HG03159 (cell line): ENCODE results near the gene EXOSC1.
"Not testable (repeated sequence)": the region's sequence is repeated elsewhere in the genome, so short reads cannot be mapped to it uniquely, and the experiment has no call there.

Experiments used
- ATAC-seq: cut with Tn5 transposase; IDR thresholded peaks from one replicate; pipeline ENCODE4 v1.9.1; 2021; ENCODE audit warnings: mild to moderate bottlenecking, moderate library complexity; ENCODE audit not compliant: unreplicated experiment

The EXOSC1 gene

DNA sequence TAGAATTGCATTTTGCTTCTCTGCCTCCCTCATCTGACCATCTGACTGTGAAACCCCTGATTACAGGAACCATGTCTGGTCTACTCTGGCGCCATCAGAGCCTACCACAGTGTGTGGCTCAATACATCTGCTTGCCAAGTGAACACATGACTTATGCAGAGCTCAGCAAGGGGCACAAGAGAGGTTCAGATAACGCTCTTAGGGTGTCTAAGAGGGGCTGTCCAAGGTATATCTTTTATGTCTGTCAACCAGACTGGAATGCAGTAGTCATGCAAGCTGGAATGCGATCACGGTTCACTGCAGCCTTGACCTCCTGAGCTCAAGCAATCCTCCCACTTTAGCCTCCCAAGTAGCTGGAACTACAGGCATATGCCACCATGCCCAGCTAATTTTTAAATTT, 34.4 kb downstream of the EXOSC1 start:
- no peak for ATAC-seq

DNA sequence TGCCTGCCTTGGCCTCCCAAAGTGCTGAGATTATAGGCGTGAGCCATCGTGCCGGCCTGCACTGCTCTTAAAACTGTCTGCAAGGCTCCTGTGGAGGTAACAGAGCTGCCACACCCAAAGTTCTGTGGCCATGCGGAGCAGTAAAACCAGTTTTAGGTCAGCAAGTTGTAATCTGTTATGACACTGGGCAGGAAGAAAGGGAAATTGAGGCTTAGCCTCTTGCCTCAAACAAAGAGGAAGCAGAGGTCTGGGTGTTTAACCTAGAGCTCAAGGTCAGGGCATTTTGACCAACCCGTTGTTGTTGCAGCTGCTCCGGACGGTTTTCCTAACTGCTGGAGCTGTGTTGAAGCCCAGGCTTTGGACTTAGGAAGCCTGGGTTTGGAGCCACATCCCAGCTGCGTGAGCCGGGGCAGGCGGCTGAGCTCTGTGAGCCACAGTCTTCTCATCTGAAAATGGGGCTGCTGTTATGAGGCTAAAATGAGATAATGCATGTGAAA, 37.3 kb downstream of the EXOSC1 start:
- no peak for ATAC-seq

DNA sequence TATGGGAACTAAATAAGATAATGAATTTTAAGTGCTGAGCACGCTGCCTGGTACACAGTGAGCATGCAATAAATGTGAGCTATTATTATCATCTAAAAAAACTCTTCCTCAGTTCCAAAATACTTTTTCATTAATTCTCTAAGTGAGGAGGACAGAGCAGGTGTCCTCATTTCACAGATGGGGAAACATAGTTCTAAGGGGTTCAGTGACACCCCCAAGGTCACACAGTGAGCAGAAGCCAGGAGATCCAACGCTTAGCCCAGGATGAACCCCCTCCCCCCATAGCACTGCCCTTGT, 37.9 kb downstream of the EXOSC1 start:
- ATAC-seq = no peak

DNA sequence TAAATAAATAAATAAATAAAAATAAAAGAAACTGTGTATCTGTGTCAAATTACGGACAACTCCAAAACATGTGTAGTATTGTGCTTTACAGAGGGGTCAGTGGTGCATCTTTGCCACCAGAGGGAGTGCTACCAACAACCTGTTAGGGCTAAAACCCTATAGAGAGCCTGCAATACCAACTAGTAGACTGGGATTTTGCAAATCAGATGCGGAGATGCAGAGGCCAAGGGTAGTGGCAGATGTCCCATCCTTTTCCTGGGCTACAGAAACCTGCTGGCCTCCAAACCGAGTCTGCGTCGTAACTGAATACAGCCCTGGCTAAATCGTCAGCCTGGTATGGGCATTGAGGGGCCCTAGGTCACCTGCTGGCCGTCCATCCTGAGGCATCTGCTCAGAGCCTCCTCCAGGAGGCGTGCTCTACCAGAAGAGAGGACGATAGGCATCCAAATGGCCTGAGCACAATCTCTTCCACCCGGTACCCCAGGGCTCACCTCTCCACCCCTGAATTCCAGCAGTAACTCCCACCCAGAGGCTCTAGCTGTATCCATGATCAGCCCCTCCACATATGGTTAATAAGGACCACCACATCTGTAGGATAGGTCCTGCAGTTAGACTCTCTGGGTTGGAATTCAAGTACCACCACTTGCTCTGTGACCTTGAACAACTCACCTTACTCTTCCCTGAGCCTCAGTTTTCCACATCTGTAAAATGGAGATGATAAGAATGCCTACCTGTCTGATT, 38.4 kb downstream of the EXOSC1 start:
- peak; percentile 89 for ATAC-seq

DNA sequence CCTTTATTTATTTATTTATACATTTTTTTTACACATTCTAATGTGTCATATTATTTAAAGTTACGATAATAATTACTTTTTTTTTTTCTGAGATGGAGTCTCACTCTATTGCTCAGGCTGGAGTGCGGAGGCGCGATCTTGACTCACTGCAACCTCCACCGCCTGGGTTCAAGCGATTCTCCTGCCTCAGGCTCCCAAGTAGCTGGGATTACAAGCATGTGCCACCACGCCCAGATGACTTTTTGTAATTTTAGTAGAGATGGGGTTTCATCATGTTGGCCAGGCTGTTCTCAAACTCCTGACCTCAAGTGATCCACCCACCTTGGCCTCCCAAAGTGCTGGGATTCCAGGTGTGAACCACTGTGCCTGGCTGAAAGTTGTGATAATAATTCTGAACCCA, 39.3 kb downstream of the EXOSC1 start:
- not testable (repeated sequence) for ATAC-seq

DNA sequence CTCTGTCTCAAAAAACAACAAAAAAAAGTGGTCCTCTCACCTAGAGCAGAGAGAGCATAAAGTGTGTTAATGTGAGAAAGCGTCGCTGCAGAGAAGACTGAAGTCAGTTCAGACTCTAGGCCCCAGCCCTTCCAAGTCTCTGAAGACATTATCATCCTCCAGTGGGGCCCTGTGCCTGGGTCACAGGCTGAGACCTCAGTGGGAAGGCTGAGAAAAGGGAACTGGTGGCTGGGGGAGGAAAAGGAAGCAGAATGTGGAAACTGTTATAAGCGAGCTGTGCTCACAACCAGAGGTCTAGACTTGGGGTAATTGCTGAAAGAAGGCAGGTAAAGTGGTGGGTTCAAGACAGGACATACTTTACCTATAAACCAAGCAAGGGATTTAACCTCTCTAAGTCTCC, 39.7 kb downstream of the EXOSC1 start:
- no peak for ATAC-seq

DNA sequence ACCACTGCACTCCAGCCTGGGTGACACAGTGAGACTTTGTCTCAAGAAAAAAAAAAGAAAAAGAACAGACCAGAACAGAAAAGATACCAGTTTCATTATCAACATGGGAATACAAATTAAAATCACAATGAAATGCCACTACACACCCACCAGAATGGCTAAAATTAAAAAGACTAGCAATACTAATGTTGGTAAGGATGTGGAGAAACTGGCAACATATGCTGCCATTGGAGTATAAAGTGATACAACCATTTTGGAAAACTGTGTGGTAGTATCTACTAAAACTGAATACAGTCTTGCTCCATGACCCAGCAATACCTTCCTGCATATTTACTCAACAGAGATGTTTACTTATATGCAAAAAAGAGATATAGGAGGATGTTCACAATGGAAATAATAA, 41.8 kb downstream of the EXOSC1 start:
- ATAC-seq = no peak

DNA sequence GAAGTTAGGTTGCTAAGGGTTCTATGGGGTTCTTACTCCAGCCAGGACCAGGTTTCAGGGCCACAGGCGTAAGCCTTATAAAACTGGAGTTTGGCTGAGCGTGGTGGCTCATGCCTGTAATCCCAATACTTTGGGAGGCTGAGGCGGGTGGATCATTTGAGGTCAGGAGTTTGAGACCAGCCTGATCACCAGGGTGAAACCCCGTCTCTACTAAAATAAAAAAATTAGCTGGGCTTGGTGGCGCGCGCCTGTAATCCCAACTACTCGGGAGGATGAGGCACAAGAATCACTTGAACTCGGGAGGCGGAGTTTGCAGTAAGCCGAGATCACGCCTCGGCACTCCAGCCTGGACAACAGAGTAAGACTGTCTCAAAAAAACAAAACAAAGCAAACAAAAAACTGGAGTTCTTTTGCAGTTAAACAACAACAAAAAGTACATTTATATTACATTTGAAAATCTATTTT, 44.3 kb downstream of the EXOSC1 start:
- ATAC-seq = no peak

DNA sequence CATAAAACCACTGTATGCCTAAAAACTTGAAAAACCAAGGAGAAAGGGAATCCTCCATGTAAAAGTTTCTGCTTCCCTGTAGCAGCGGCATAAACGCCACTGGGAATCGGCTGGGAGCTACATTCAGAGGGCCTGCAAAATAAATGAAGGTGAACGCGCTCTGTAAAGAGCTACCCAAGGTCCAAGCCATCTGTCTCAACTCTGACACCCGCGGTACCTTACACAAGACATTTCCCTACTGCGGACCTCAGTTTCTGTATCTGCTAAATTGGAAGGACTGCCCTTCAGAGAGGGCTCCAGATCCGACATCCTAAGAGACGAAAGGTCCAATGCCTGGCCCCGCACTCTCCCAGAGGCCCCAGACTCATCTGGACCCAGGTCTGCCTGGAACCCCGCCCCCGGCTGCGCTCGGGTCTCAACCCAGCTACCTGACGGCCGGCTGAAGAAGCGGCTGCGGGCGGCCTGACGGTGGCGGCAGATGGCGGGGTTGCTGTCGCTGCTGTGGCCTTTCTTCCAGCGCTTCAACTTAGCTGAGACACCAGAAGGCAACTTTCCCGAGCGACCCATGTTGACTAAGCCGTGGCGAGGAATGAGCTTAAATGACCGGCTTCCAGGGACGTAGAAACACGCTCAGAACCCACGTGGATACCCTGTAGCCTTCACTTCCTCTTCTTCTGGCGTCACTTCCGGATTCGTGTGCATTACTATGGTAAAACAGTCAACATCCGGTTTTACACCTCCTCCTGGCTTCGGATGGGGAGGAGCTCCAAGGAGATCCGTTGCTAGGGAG, 44.9 kb downstream of the EXOSC1 start, which contains the start of gene RRP12:
Gene RRP12 (minus strand): TSS at position 676 of the 790 bp plus-strand sequence. CDS start 109 bp downstream, at position 567.
- ATAC-seq = peak; percentile 92

DNA sequence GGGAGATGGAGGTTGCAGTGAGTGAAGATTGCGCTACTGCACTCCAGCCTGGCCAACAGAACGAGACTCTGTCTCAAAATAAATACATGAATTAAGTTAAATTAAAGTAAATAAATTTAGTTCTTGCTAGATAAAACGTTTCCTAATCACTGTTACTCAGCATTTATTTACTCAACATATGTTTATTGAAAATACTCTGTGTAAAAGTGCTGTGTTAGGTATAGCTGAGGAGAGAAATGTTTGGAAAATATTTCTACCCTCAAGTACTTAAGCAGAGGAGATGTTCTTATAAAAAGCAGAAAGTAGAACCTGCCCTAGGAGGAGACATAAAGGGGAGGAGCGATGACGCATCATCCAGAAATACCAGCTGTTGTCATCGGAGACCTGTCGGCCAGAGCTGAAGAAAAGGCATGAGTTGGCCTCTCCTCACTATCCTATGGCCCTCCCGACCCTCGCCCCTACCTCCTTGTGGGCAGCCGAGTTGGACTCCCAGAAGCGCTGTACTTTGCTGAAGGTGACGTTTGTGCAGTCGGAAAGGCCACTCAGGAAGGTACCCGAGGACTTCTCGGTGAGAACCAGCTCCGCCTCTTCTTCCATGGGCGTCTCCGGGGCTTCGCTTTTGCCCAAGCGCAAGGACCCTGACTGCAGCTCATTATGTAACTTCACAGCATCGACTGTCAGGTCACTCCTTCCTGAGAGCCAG, 45.8 kb downstream of the EXOSC1 start:
- ATAC-seq = no peak

DNA sequence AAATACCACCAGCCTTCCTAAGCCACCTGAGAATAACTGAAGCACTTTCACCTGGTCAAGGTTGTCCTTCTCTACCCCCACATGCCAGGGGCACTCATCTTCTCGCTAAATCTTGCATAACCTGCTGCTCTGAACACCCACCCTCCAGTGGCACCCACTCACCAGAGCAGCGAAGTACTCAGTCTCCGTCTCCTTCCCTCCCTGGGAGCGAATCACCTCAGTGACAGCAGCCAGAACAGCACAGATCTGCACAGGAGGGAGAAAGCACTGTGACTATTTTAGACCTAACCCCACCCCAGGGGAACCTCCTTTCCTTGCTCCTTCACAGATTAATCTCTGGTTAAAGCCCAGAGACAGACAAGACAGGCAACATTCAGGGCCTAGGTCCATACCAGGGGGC, 49.8 kb downstream of the EXOSC1 start:
- ATAC-seq = no peak

DNA sequence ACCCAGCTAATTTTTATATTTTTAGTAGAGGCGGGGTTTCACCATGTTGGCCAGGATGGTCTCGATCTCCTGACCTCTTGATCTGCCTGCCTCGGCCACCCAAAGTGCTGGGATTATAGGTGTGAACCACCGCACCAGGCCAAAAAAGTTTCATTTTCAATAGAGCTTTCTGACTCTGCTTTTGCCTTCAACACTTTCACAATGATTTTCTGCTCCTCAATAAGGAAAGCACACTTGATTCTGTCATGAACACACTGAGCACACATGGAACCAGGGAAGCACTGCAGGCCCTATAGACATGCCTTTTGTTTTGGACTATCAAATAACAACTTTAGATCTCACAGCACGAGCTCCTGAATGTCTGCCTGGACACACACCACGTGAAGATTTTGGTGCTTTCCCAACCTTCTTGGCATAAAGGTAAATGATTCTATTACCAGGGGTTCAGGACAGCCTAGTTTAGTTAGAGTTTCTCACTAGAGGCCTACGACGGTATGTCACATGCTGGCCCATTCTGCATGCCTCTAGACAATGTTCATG, 52.7 kb downstream of the EXOSC1 start:
- no peak for ATAC-seq

DNA sequence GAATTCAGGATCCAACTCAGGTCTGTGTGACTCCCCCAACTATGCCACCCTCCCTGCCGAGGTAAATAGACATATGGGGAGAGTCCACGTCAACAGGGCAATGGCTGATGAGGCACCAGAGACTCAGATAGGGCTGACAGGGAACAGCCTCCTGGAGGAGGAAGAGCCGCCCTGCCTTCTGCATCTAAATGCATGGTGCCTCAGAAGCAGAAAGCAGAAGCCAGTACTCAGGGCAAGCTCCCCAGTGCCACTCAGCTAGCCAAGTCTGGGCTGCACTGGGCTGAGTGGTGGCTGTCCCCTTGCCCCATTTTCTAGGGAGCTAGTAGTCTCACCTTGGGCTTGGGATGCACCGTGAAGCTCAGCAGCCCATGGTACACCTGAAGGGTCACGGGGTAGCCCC, 55.7 kb downstream of the EXOSC1 start:
- no peak for ATAC-seq

DNA sequence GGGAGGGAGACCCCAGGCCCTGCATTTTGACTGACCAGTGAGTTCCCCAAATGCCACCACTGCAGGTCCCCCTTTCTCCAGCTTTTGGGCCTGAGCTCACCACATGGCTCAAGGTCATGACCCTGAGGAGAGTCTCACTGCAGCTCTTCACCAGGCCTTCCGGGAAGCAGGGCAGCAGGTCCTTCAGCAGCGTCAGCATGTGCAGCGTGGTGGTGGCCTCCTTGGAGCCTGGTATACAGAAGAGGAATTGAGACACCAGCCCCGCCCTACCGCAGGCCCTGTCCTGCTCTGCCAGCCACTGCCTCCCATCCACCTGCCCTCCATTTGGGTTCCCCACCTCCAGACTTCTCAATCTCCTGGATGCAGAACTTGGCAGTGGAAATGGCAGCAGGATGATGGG, 57.7 kb downstream of the EXOSC1 start:
- ATAC-seq = no peak
